HG02588 (cell line): ENCODE measurements around the gene DNAH2.
"Not testable (repeated sequence)": the region's sequence is repeated elsewhere in the genome, so short reads cannot be mapped to it uniquely, and the experiment has no call there.

Source experiments
- ATAC-seq: cut with Tn5 transposase; IDR thresholded peaks from one replicate; pipeline ENCODE4 v1.9.1; 2021; ENCODE audit warnings: mild to moderate bottlenecking, moderate library complexity; ENCODE audit not compliant: unreplicated experiment

Gene DNAH2

GRCh38 chr17:7769854-7770253 is 52.3 kb downstream of the DNAH2 start:
- no peak for ATAC-seq

- no peak for ATAC-seq
These were observed 56.5 kb downstream of the DNAH2 start for GRCh38 chr17:7774055-7774521.

- no peak for ATAC-seq
These were observed 57.5 kb downstream of the DNAH2 start for GRCh38 chr17:7775051-7775450.

- no peak for ATAC-seq
These were observed 59.5 kb downstream of the DNAH2 start for GRCh38 chr17:7777017-7777416.

GRCh38 chr17:7780736-7781135 is 63.2 kb downstream of the DNAH2 start:
- ATAC-seq, result no peak

GRCh38 chr17:7781429-7781828 is 63.9 kb downstream of the DNAH2 start:
- no peak for ATAC-seq

- no peak for ATAC-seq
These were observed 64.7 kb downstream of the DNAH2 start for GRCh38 chr17:7782240-7782639.

GRCh38 chr17:7786866-7787265 is 69.3 kb downstream of the DNAH2 start:
- no peak for ATAC-seq

- no peak for ATAC-seq
These were observed 71.6 kb downstream of the DNAH2 start for GRCh38 chr17:7789131-7789530.

- ATAC-seq, result no peak
These were observed 72.6 kb downstream of the DNAH2 start for GRCh38 chr17:7790150-7790549.

GRCh38 chr17:7792611-7793010 is 75.1 kb downstream of the DNAH2 start:
- no peak for ATAC-seq

- ATAC-seq, result no peak
These were observed 76.6 kb downstream of the DNAH2 start for GRCh38 chr17:7794075-7794663.

- ATAC-seq, result no peak
These were observed 80.4 kb downstream of the DNAH2 start for GRCh38 chr17:7797976-7798375.

GRCh38 chr17:7798839-7799238 is 81.3 kb downstream of the DNAH2 start:
- ATAC-seq, result no peak

GRCh38 chr17:7803981-7804380 is 86.4 kb downstream of the DNAH2 start:
- ATAC-seq, result no peak

- ATAC-seq, result no peak
These were observed 89.0 kb downstream of the DNAH2 start for GRCh38 chr17:7806587-7806986.

- no peak for ATAC-seq
These were observed 89.7 kb downstream of the DNAH2 start for GRCh38 chr17:7807206-7807605.

- ATAC-seq, result no peak
These were observed 91.7 kb downstream of the DNAH2 start for GRCh38 chr17:7809086-7809790.

- not testable (repeated sequence) for ATAC-seq
These were observed 92.3 kb downstream of the DNAH2 start for GRCh38 chr17:7809791-7810343.

GRCh38 chr17:7811251-7811650 is 93.7 kb downstream of the DNAH2 start:
- no peak for ATAC-seq

- no peak for ATAC-seq
These were observed 97.4 kb downstream of the DNAH2 start for GRCh38 chr17:7814969-7815368.

- ATAC-seq, result no peak
These were observed 99.5 kb downstream of the DNAH2 start for GRCh38 chr17:7816926-7817642.
